Stimulated activated CD4-positive, alpha-beta T cell treated with anti-CD3 and anti-CD28 coated beads, Interleukin-1b, Interleukin-23, amount 100 ng/mL, for 1 hour (primary cell): ENCODE results near the gene PFKFB3.
"Not testable (repeated sequence)": the region's sequence is repeated elsewhere in the genome, so short reads cannot be mapped to it uniquely, and the experiment has no call there.

Source experiments
- DNase-seq, 2 donors: peaks; one replicate each; pipeline ENCODE4 v3.0.0-alpha.2; 2020; ENCODE audit warnings: low read depth in 2 of 2

Gene PFKFB3

GRCh38 chr10:6202684-6203330 lies at the start of gene PFKFB3:
Gene PFKFB3, plus strand, starts transcription at chr10:6202932. Its CDS starts 329 bp downstream, at chr10:6203261.
- peak; percentile 85 to 91 for DNase-seq

- DNase-seq: no peak
Measured at GRCh38 chr10:6153845-6154244, 48.9 kb upstream of the PFKFB3 start.

GRCh38 chr10:6154566-6154965 lies 48.2 kb upstream of the PFKFB3 start:
- no peak for DNase-seq

- no peak for DNase-seq
Measured at GRCh38 chr10:6158276-6158675, 44.5 kb upstream of the PFKFB3 start.

GRCh38 chr10:6161921-6162320 lies 40.8 kb upstream of the PFKFB3 start:
- DNase-seq: no peak

GRCh38 chr10:6162589-6163356 lies 40.0 kb upstream of the PFKFB3 start:
- DNase-seq: no peak

GRCh38 chr10:6163364-6164270 lies 39.1 kb upstream of the PFKFB3 start:
- peak; percentile 82 to 92 for DNase-seq

- no peak for DNase-seq
Measured at GRCh38 chr10:6164271-6165095, 38.2 kb upstream of the PFKFB3 start.

GRCh38 chr10:6165221-6165725 lies 37.5 kb upstream of the PFKFB3 start:
- DNase-seq: no peak

- DNase-seq: not testable (repeated sequence)
Measured at GRCh38 chr10:6165933-6166332, 36.8 kb upstream of the PFKFB3 start.

- DNase-seq: no peak
Measured at GRCh38 chr10:6167456-6167855, 35.3 kb upstream of the PFKFB3 start.

- no peak for DNase-seq
Measured at GRCh38 chr10:6168084-6168483, 34.6 kb upstream of the PFKFB3 start.

- DNase-seq: no peak
Measured at GRCh38 chr10:6170638-6171037, 32.1 kb upstream of the PFKFB3 start.

- DNase-seq: no peak
Measured at GRCh38 chr10:6171881-6172695, 30.6 kb upstream of the PFKFB3 start.

GRCh38 chr10:6173203-6173602 lies 29.5 kb upstream of the PFKFB3 start:
- peak in 1 of 2 donors; percentile 30 for DNase-seq

- DNase-seq: no peak
Measured at GRCh38 chr10:6174201-6174874, 28.4 kb upstream of the PFKFB3 start.

- DNase-seq: no peak
Measured at GRCh38 chr10:6175329-6176055, 27.2 kb upstream of the PFKFB3 start.

- DNase-seq: no peak
Measured at GRCh38 chr10:6176691-6177231, 26.0 kb upstream of the PFKFB3 start.

GRCh38 chr10:6177880-6178281 lies 24.9 kb upstream of the PFKFB3 start:
- no peak for DNase-seq
